COLO668 (cell line): ENCODE data around the gene CACNA2D3.
A peak's percentile ranks its signal among the peaks of the same experiment; 100 is the strongest.

Experiments
- DNase-seq: peaks from one replicate; lab custom pipeline; 2025; ENCODE audit not compliant: unreplicated experiment; lab: John Stamatoyannopoulos, UW

Gene CACNA2D3

GRCh38 chr3:54827056-54827687 is 704.8 kb downstream of the CACNA2D3 start:
- DNase-seq: no peak

- no peak for DNase-seq
Observed at GRCh38 chr3:54827776-54828175, 705.4 kb downstream of the CACNA2D3 start.

GRCh38 chr3:54830658-54831057 is 708.3 kb downstream of the CACNA2D3 start:
- peak; percentile 6 for DNase-seq

DNA sequence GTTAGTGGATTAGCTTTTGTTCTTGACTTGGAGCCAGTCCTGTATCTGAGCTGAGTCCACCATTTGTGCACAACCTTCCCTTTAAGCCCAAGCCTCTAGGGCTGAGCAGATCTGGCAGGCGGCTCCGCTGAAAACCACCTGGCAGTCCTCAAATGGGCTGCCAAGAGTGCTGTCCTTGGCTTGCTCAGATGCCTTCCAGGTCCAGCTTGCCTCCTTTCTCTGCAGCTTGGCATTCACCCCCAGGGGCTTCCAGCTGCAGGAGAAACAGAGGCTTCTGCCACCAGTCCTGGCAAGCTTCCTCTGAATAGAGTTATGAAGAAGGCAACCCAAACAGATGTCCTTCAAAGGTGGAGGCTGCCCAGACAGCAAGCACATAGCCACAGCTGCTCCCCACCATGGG is 708.8 kb downstream of the CACNA2D3 start:
- DNase-seq: no peak

GRCh38 chr3:54832876-54833275 is 710.5 kb downstream of the CACNA2D3 start:
- DNase-seq: no peak

GRCh38 chr3:54835701-54836100 is 713.3 kb downstream of the CACNA2D3 start:
- no peak for DNase-seq

DNA sequence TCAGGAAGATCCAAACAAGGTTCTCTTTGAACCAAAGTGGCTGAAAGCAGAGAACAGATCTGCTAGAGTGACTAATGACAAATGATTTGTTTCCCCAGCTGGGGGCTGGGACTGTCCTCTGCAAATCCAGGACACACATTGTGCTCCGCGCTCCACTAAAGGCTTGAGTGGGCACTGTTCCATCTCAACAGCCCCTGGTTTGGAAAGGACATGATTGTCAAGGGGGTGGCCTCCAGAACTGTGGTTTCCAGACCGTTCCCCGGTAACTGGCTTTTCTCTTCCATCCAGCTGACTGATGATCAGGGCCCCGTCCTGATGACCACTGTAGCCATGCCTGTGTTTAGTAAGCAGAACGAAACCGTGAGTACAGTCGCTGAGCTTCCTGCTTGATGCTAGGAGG is 714.5 kb downstream of the CACNA2D3 start:
- DNase-seq: peak; percentile 13

DNA sequence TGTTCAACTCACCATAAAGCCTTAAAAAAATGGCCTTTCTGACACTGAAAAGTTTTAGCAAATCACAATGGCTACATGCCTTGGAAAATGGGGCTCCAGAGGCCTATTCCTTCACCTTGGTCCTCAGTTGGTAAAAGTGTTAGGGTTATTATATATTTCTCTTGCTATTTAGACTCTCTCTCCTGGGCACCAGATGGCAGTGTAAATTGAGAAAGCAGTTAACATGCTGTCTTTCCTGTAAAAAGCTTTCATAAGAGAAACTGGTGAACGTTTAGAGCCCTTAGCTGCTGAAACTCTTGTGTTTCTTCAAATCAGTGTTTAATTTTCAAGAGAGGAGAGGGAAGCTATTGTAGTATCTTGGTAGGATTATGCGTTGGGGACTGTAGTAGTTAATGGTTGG is 715.6 kb downstream of the CACNA2D3 start:
- no peak for DNase-seq

DNA sequence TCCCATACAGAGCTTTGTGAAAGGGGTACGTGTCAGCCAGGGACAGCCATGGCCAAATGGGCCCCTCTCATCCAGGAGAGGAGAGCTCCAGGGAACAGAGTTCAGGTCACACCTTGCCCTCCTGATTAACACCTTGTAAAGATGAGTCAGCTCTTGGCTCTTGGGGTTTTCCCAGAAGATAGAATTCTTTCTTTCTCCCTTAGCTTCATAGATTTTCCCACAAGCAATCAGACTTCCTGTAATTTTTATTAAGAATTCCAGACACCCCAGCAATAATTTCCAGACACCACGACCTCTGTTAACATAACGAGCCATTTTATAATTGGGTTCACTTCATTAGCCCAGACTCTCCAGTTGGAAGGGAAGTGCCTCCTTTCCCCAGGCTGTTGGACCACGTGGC is 719.1 kb downstream of the CACNA2D3 start:
- DNase-seq: no peak

GRCh38 chr3:54843352-54843751 is 721.0 kb downstream of the CACNA2D3 start:
- no peak for DNase-seq

DNA sequence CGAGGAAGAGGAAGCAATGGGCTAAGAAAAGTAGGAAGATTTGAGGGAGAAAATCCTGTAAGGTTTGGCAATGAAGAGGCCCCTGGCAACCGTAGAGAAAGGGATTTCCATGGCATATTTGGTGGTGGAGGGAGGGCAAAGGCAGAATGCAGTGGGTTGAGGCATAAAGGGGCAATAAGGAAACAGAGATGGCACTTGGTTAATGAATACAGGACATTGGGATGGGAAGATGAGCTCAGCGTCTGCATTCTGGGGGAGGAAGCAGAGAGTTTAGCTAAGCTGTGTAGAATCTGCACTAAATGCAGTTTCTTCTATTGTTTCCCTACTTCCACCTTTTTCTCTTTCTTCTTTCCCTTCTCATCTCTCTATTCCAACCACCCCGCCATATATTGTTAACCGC is 721.9 kb downstream of the CACNA2D3 start:
- DNase-seq: no peak

GRCh38 chr3:54845011-54845410 is 722.7 kb downstream of the CACNA2D3 start:
- DNase-seq: no peak

DNA sequence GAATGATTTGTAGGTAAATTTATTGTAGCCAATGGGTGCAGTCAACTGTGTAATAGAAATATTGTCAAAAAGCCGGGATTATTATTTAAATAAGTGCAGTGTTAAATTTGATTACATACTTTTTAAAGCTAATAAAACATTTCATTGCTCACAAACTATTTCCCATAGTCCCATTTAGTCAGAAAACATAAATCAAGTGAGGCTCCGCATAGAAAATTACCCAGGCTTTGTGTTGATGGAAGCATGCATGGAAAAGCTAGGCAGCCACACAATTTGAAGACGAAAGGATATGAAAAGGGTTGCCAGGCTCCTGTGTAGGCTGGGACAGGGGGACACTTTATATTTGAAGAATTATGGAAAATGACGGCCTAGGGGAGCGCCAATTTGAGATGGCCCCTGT is 723.2 kb downstream of the CACNA2D3 start:
- no peak for DNase-seq

DNA sequence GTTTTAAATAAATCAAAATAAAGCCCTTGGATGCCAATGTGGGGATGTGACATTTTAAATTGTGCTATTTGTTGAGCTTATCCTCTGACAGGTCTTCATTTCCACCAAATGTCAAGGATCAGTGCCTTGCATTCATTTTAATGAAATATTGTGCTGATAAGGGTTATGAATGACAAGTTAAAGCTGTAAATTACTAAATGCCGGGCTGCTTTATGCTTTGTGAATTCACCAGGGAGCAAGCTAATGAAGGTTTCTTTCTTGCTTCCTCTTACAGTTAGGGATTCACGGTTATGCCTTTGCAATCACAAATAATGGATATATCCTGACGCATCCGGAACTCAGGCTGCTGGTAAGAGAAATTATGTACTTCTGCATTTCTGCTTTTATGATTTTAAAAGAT is 723.8 kb downstream of the CACNA2D3 start:
- DNase-seq: no peak

GRCh38 chr3:54847361-54847760 is 725.0 kb downstream of the CACNA2D3 start:
- no peak for DNase-seq

GRCh38 chr3:54849360-54849759 is 727.0 kb downstream of the CACNA2D3 start:
- no peak for DNase-seq

GRCh38 chr3:54850484-54851018 is 728.2 kb downstream of the CACNA2D3 start:
- no peak for DNase-seq

GRCh38 chr3:54853573-54854404 is 731.4 kb downstream of the CACNA2D3 start:
- DNase-seq: peak; percentile 59

GRCh38 chr3:54856271-54856670 is 733.9 kb downstream of the CACNA2D3 start:
- DNase-seq: no peak

GRCh38 chr3:54857343-54857742 is 735.0 kb downstream of the CACNA2D3 start:
- no peak for DNase-seq

- DNase-seq: no peak
Observed at GRCh38 chr3:54858093-54858785, 735.9 kb downstream of the CACNA2D3 start.

GRCh38 chr3:54859184-54859583 is 736.8 kb downstream of the CACNA2D3 start:
- DNase-seq: no peak
